A549 (cell line): ENCODE results near the gene SHE. TPM values are rescaled to one million over a fixed set of nuclear protein-coding genes. Genes with fewer than 3 reads are reported as not detected.

Experiments
- ATAC-seq, 2 experiments: fragments of 200-7000 bp in 1 of 2; fragments of >200 bp in 1 of 2; cut with Nextera tagmentation in 1 of 2; cut with Tn5 transposase in 1 of 2; 3 replicates each; pipeline versions ENCODE4 v1.8.0 to v1.9.1; 2018 to 2020; ENCODE audit warnings: mild to moderate bottlenecking in 1 of 2, moderate library complexity in 1 of 2
- CTCF ChIA-PET: fragments of 300-600 bp; sonication (Branson Sonifier 250); formaldehyde crosslinking; extraction: SDS; loops from one replicate; lab custom pipeline; 2021; ENCODE audit warnings: antibody characterized with exemption, inconsistent platforms; lab: Yijun Ruan, JAX
- POLR2A ChIA-PET: fragments of 350-600 bp; formaldehyde crosslinking; extraction: SDS; loops from one replicate; lab custom pipeline; 2021; ENCODE audit warnings: antibody characterized with exemption, inconsistent platforms; lab: Yijun Ruan, JAX
- DNase-seq, 2 experiments: peaks; one replicate each; pipeline versions ENCODE4 v3.0.0 to v3.0.0-alpha.2; 2011 to 2016; ENCODE audit warnings: low read depth in 1 of 2, low spot score in 1 of 2
- FAIRE-seq: peaks from 2 replicates; lab custom pipeline; 2011; peaks lifted over from hg19 to GRCh38; lab: Jason Lieb, UNC
- H3K27ac ChIP-seq, 2 experiments: fragments of >200 bp; sonication (Bioruptor Twin); formaldehyde crosslinking; 3 replicates each; pipeline ENCODE4 v1.5.1; 2016 to 2017
- H3K4me1 ChIP-seq: fragments of >200 bp; sonication (Bioruptor Twin); formaldehyde crosslinking; 3 replicates; pipeline ENCODE4 v1.6.1; 2016
- H3K4me2 ChIP-seq: fragments of >200 bp; sonication (Bioruptor Twin); formaldehyde crosslinking; 3 replicates; pipeline ENCODE4 v1.6.1; 2016
- H3K4me3 ChIP-seq: fragments of >200 bp; sonication (Bioruptor Twin); formaldehyde crosslinking; 3 replicates; pipeline ENCODE4 v1.5.1; 2016
- H3K9me3 ChIP-seq: fragments of >200 bp; sonication (Bioruptor Twin); formaldehyde crosslinking; 3 replicates; pipeline ENCODE4 v1.6.1; 2016
- ATOH8 ChIP-seq: fragments of 250-450 bp; sonication (Bioruptor Pico); IDR thresholded peaks from 2 replicates; pipeline ENCODE4 v1.5.0; 2020; ENCODE audit warnings: low read depth, mild to moderate bottlenecking, moderate library complexity
- CBX8 ChIP-seq: fragments of 200-600 bp; sonication (generic); IDR thresholded peaks from 2 replicates; pipeline ENCODE4 v1.6.1; 2016
- CHD2 ChIP-seq: fragments of 150-350 bp; IDR thresholded peaks from 2 replicates; pipeline ENCODE4 v1.6.1; 2014; ENCODE audit warnings: low read length; ENCODE audit not compliant: partially characterized antibody
- CHD4 ChIP-seq: fragments of 200-600 bp; sonication (generic); IDR thresholded peaks from 2 replicates; pipeline ENCODE4 v1.6.1; 2016; ENCODE audit warnings: antibody characterized with exemption, mild to moderate bottlenecking, borderline replicate concordance
- CTCF ChIP-seq: fragments of >200 bp; sonication (Bioruptor Twin); formaldehyde crosslinking; IDR thresholded peaks from 3 replicates; pipeline ENCODE4 v1.5.1; 2016
- E2F6 ChIP-seq: IDR thresholded peaks from 2 replicates; pipeline ENCODE4 v1.6.1; 2012; ENCODE audit warnings: low read depth, borderline replicate concordance
- EHMT2 ChIP-seq: fragments of 200-600 bp; sonication (generic); IDR thresholded peaks from 2 replicates; pipeline ENCODE4 v1.6.1; 2016; ENCODE audit warnings: antibody characterized with exemption, low read depth, mild to moderate bottlenecking, moderate library complexity
- EP300 ChIP-seq, 2 experiments: fragments of >200 bp; sonication (Bioruptor Twin); formaldehyde crosslinking; IDR thresholded peaks; 2 replicates in 1 of 2; 3 replicates in 1 of 2; pipeline ENCODE4 v1.6.1; 2016 to 2017
- ESRRA ChIP-seq: fragments of 150-350 bp; IDR thresholded peaks from 2 replicates; pipeline ENCODE4 v1.6.1; 2014; ENCODE audit warnings: mild to moderate bottlenecking, low read length, borderline replicate concordance
- FOSL2 ChIP-seq, 2 experiments: fragments of 450-650 bp in 1 of 2; fragments of >200 bp in 1 of 2; sonication (Bioruptor Twin) in 1 of 2; formaldehyde crosslinking; IDR thresholded peaks; 2 replicates each; pipeline versions ENCODE4 v1.5.0 to v1.6.1; 2016 to 2020; ENCODE audit warnings: mild to moderate bottlenecking in 1 of 2, moderate library complexity in 1 of 2
- HES2 ChIP-seq: fragments of >200 bp; sonication (Bioruptor Twin); formaldehyde crosslinking; IDR thresholded peaks from 2 replicates; pipeline ENCODE4 v1.6.1; 2016
- HOXA7 ChIP-seq: fragments of 250-450 bp; sonication (Bioruptor Pico); IDR thresholded peaks from 2 replicates; pipeline ENCODE4 v1.5.0; 2020; ENCODE audit warnings: mild to moderate bottlenecking, moderate library complexity
- KDM5A ChIP-seq: fragments of 200-600 bp; sonication (generic); IDR thresholded peaks from 2 replicates; pipeline ENCODE4 v1.6.1; 2016; ENCODE audit warnings: antibody characterized with exemption, mild to moderate bottlenecking
- MAFK ChIP-seq: fragments of 450-650 bp; IDR thresholded peaks from 2 replicates; pipeline ENCODE4 v1.6.1; 2014; ENCODE audit not compliant: partially characterized antibody
- MAX ChIP-seq: IDR thresholded peaks from 2 replicates; pipeline ENCODE4 v1.6.1; 2012
- MYC ChIP-seq: IDR thresholded peaks from 2 replicates; pipeline ENCODE4 v1.6.1; 2012; ENCODE audit warnings: mild to moderate bottlenecking, inconsistent platforms, low read length, improper control_type of control experiment, borderline replicate concordance
- NR3C1 ChIP-seq: fragments of >200 bp; sonication (Bioruptor Twin); formaldehyde crosslinking; IDR thresholded peaks from 3 replicates; pipeline ENCODE4 v1.6.1; 2017
- PHF8 ChIP-seq: fragments of 200-600 bp; sonication (generic); IDR thresholded peaks from 2 replicates; pipeline ENCODE4 v1.6.1; 2016; ENCODE audit warnings: low read depth, mild to moderate bottlenecking, antibody characterized with exemption, moderate library complexity, borderline replicate concordance
- POLR2AphosphoS2 ChIP-seq: conservative IDR thresholded peaks from 2 replicates; pipeline ENCODE4 v1.6.1; 2012; ENCODE audit warnings: low read length, improper control_type of control experiment, inconsistent platforms
- RAD21 ChIP-seq, 2 experiments: fragments of >200 bp in 1 of 2; sonication (Bioruptor Twin) in 1 of 2; formaldehyde crosslinking in 1 of 2; IDR thresholded peaks in 1 of 2; conservative IDR thresholded peaks in 1 of 2; 2 replicates in 1 of 2; 3 replicates in 1 of 2; pipeline ENCODE4 v1.6.1; 2012 to 2018; ENCODE audit warnings: inconsistent platforms in 1 of 2
- RARB ChIP-seq: fragments of 250-450 bp; sonication (Bioruptor Pico); IDR thresholded peaks from 2 replicates; pipeline ENCODE4 v1.8.0; 2021; ENCODE audit warnings: mild to moderate bottlenecking, moderate library complexity
- RCOR1 ChIP-seq: fragments of 150-350 bp; IDR thresholded peaks from 2 replicates; pipeline ENCODE4 v1.6.1; 2014; ENCODE audit warnings: antibody characterized with exemption, low read length, low read depth
- REST ChIP-seq: fragments of 200-600 bp; sonication (generic); IDR thresholded peaks from 2 replicates; pipeline ENCODE4 v1.6.1; 2016; ENCODE audit warnings: antibody characterized with exemption, mild to moderate bottlenecking, moderate library complexity
- RNF2 ChIP-seq: fragments of 200-600 bp; sonication (generic); IDR thresholded peaks from 2 replicates; pipeline ENCODE4 v1.6.1; 2016; ENCODE audit warnings: low read depth, mild to moderate bottlenecking, antibody characterized with exemption, moderate library complexity, borderline replicate concordance
- SMC3 ChIP-seq: fragments of >200 bp; sonication (Bioruptor Twin); formaldehyde crosslinking; IDR thresholded peaks from 3 replicates; pipeline ENCODE4 v1.6.1; 2018; ENCODE audit warnings: inconsistent platforms
- TFCP2L1 ChIP-seq: fragments of 250-450 bp; sonication (Bioruptor Pico); IDR thresholded peaks from 2 replicates; pipeline ENCODE4 v1.5.0; 2021; ENCODE audit warnings: mild to moderate bottlenecking
- TP53 ChIP-seq: fragments of 250-450 bp; sonication (Bioruptor Pico); IDR thresholded peaks from 2 replicates; pipeline ENCODE4 v1.5.0; 2021; ENCODE audit warnings: mild to moderate bottlenecking, moderate library complexity
- ZC3H11A ChIP-seq: fragments of 450-650 bp; IDR thresholded peaks from 2 replicates; pipeline ENCODE4 v1.6.1; 2014; ENCODE audit warnings: antibody characterized with exemption, mild to moderate bottlenecking
- WGBS: methylation state at CpG from one replicate; pipeline ENCODE4 v1.1.6; 2017; ENCODE audit errors: missing lambda C conversion rate; 5-methylcytosine and 5-hydroxymethylcytosine counted together
- polyA plus RNA-seq, 4 experiments: library from polyadenylated mRNA; depleted of rRNA in 3 of 4; stranded (reverse); fragments of >200 nt; fragmentation: RNase III in 1 of 4; extraction: RNeasy Plus Mini Kit Qiagen cat#74134 plus additional on column Dnase treatment in 1 of 4; gene quantifications; 2 replicates in 3 of 4; 3 replicates in 1 of 4; pipeline ENCODE4 v1.2.3, GENCODE V29; 2011 to 2017

The SHE gene
- polyA plus RNA-seq, 2 of the 4 experiments (the other 2 are of a cell fraction) = 0.03 TPM; not detected in 1

GRCh38 chr1:154500533-154500932 lies 1.7 kb downstream of the SHE start:
- Histone ChIP-seq H3K4me3 (no peak overlapping the region), H3K4me2 (no peak overlapping the region), H3K9me3 (no peaks in the 10 kb centered on the region), H3K27ac (no peak overlapping the region), H3K4me1 (peaks cover 6% of the 10 kb centered on the region; the same call in 1 of the 3 replicates)
- CTCF ChIA-PET = interaction anchor here (1.1 to 1.6 kb wide), 6 partner anchors 20 to 59 kb away, joined by 3 to 5 read pairs (median 3); no protein-coding TSS in a partner anchor
- POLR2A ChIA-PET = interaction anchor here (0.6 kb wide), 1 partner anchor 108 kb away, joined by 4 read pairs; no protein-coding TSS in a partner anchor
- 69% methylated on average over 8 of the region's 8 CpGs for WGBS
- ATAC-seq (no peak), DNase-seq (no peak), FAIRE-seq (no peak)
- TF ChIP-seq E2F6 (no peak), HES2 (no peak), HOXA7 (no peak), KDM5A (no peak), POLR2AphosphoS2 (no peak), ESRRA (no peak), NR3C1 (no peak), SMC3 (no peak), CBX8 (no peak), TP53 (CRISPR knock-in tag) (no peak), CHD2 (no peak), RARB (CRISPR knock-in tag) (no peak), CTCF (no peak), REST (no peak), PHF8 (no peak), MAFK (no peak), RAD21 (conservative IDR thresholded peaks at IDR 0.05 in 1 of 2, IDR thresholded peaks at IDR 0.05 in 1 of 2) (no peak)

- no peak overlapping the region for H3K4me3 ChIP-seq
- FAIRE-seq (no peak), ATAC-seq (no peak), DNase-seq (no peak)
- CTCF ChIA-PET = interaction anchor here (1.1 to 1.6 kb wide), 4 partner anchors 10 to 379 kb away, joined by 3 read pairs; no protein-coding TSS in a partner anchor
- peaks cover 6% of the 10 kb centered on the region; the same call in 1 of the 3 replicates for H3K4me1 ChIP-seq
- WGBS = 23% methylated on average over 1 of the region's 1 CpG
- no peak overlapping the region for H3K27ac ChIP-seq
- no peaks in the 10 kb centered on the region for H3K9me3 ChIP-seq
- TF ChIP-seq CBX8 = no peak
- TF ChIP-seq CHD4 = no peak
- TF ChIP-seq ATOH8 (CRISPR knock-in tag) = no peak
- no peak for TF ChIP-seq FOSL2 (IDR thresholded peaks at IDR 0.05)
- no peak for TF ChIP-seq FOSL2 (CRISPR knock-in tag; IDR thresholded peaks at IDR 0.05)
- no peak for TF ChIP-seq RCOR1
- no peak for TF ChIP-seq RNF2
- no peak for TF ChIP-seq ZC3H11A
- TF ChIP-seq MAX = no peak
- no peak for TF ChIP-seq EHMT2
- no peak for TF ChIP-seq SMC3
- TF ChIP-seq TFCP2L1 (CRISPR knock-in tag) = no peak
- TF ChIP-seq RAD21 (conservative IDR thresholded peaks at IDR 0.05 in 1 of 2, IDR thresholded peaks at IDR 0.05 in 1 of 2) = no peak
- TF ChIP-seq MAFK = no peak
- no peak for TF ChIP-seq EP300 (IDR thresholded peaks at IDR 0.05)
- no peak for TF ChIP-seq MYC
- POLR2A ChIA-PET = no interaction called here
- no peak overlapping the region for H3K4me2 ChIP-seq
These were observed 2.8 kb downstream of the SHE start for GRCh38 chr1:154499446-154499845.
